ENCODE data around the gene NKD1.

Gene NKD1

GRCh38 chr16:50539053-50539695 lies 9.0 kb upstream of the NKD1 start:
- no peak for DNase-seq

GRCh38 chr16:50539822-50540710 lies 8.1 kb upstream of the NKD1 start:
- DNase-seq = no peak

GRCh38 chr16:50540711-50541007 lies 7.5 kb upstream of the NKD1 start:
- DNase-seq = no peak

- no peak for DNase-seq
These were observed 5.5 kb upstream of the NKD1 start for GRCh38 chr16:50542703-50543102.

GRCh38 chr16:50546125-50546524 lies 2.1 kb upstream of the NKD1 start:
- DNase-seq = no peak

- DNase-seq = peak; percentile 75
These were observed 664 bp upstream of the NKD1 start for GRCh38 chr16:50547340-50548124.

- DNase-seq = no peak
These were observed 839 bp downstream of the NKD1 start for GRCh38 chr16:50548909-50549560.

GRCh38 chr16:50549561-50549915 lies 1.3 kb downstream of the NKD1 start:
- no peak for DNase-seq

GRCh38 chr16:50550035-50550434 lies 1.8 kb downstream of the NKD1 start:
- peak; percentile 28 for DNase-seq

- DNase-seq = no peak
These were observed 2.9 kb downstream of the NKD1 start for GRCh38 chr16:50550866-50551641.

GRCh38 chr16:50552476-50553101 lies 4.4 kb downstream of the NKD1 start:
- DNase-seq = no peak

- DNase-seq = no peak
These were observed 5.0 kb downstream of the NKD1 start for GRCh38 chr16:50553182-50553710.

- no peak for DNase-seq
These were observed 5.7 kb downstream of the NKD1 start for GRCh38 chr16:50553731-50554360.

- DNase-seq = no peak
These were observed 7.2 kb downstream of the NKD1 start for GRCh38 chr16:50555269-50555875.

GRCh38 chr16:50555952-50556673 lies 7.9 kb downstream of the NKD1 start:
- DNase-seq = no peak

GRCh38 chr16:50557046-50557445 lies 8.8 kb downstream of the NKD1 start:
- DNase-seq = no peak

- no peak for DNase-seq
These were observed 10.7 kb downstream of the NKD1 start for GRCh38 chr16:50558913-50559312.

GRCh38 chr16:50559342-50559741 lies 11.1 kb downstream of the NKD1 start:
- DNase-seq = no peak

GRCh38 chr16:50559804-50560514 lies 11.8 kb downstream of the NKD1 start:
- DNase-seq = no peak

All from activated CD8-positive, alpha-beta memory T cell treated with anti-CD3 and anti-CD28 coated beads, Interleukin-2, amount 50 U/mL, for 4 hours (primary cell).